GM23248 (cell line): ENCODE measurements around the gene MLST8. TPM values are rescaled to one million over a fixed set of nuclear protein-coding genes. Genes with fewer than 3 reads are reported as not detected.

ENCODE experiments used
- DNase-seq: peaks from one replicate; pipeline ENCODE4 v3.0.0-alpha.2; 2015
- H2AFZ ChIP-seq: fragments of 200-600 bp; sonication (generic); 2 replicates; pipeline ENCODE4 v1.6.1; 2016; ENCODE audit warnings: antibody characterized with exemption
- H3F3A ChIP-seq: fragments of 200-600 bp; sonication (generic); 2 replicates; pipeline ENCODE4 v1.6.1; 2016; ENCODE audit warnings: mild to moderate bottlenecking, antibody characterized with exemption, mixed run types; ENCODE audit not compliant: insufficient read depth
- H3K27ac ChIP-seq: fragments of 200-600 bp; sonication (generic); 2 replicates; pipeline ENCODE4 v1.5.1; 2016; ENCODE audit warnings: mild to moderate bottlenecking
- H3K27me3 ChIP-seq: fragments of 200-600 bp; sonication (generic); replicated peaks from 2 replicates; pipeline ENCODE4 v1.6.1; 2016; ENCODE audit warnings: mild to moderate bottlenecking; ENCODE audit not compliant: insufficient read depth
- H3K36me3 ChIP-seq: fragments of 200-600 bp; sonication (generic); 2 replicates; pipeline ENCODE4 v1.6.1; 2016; ENCODE audit warnings: low read depth, mild to moderate bottlenecking
- H3K4me1 ChIP-seq: fragments of 200-600 bp; sonication (generic); 2 replicates; pipeline ENCODE4 v1.6.1; 2016; ENCODE audit warnings: mild to moderate bottlenecking; ENCODE audit not compliant: insufficient read depth
- H3K4me2 ChIP-seq: fragments of 200-600 bp; sonication (generic); one replicate; pipeline ENCODE4 v1.6.1; 2016; ENCODE audit warnings: mild to moderate bottlenecking; ENCODE audit not compliant: unreplicated experiment
- H3K4me3 ChIP-seq: fragments of 200-600 bp; sonication (generic); 2 replicates; pipeline ENCODE4 v1.5.1; 2016; ENCODE audit warnings: mild to moderate bottlenecking
- H3K79me2 ChIP-seq: fragments of 200-600 bp; sonication (generic); 2 replicates; pipeline ENCODE4 v1.6.1; 2016; ENCODE audit warnings: mild to moderate bottlenecking; ENCODE audit not compliant: insufficient read depth
- H3K9ac ChIP-seq: fragments of 200-600 bp; sonication (generic); 2 replicates; pipeline ENCODE4 v1.6.1; 2016; ENCODE audit warnings: mild to moderate bottlenecking
- H3K9me2 ChIP-seq: fragments of 200-600 bp; sonication (generic); 2 replicates; pipeline ENCODE4 v1.6.1; 2016; ENCODE audit warnings: mixed run types, mild to moderate bottlenecking, moderate library complexity; ENCODE audit not compliant: insufficient read depth
- H3K9me3 ChIP-seq: fragments of 200-600 bp; sonication (generic); one replicate; pipeline ENCODE4 v1.6.1; 2017; ENCODE audit warnings: low read depth
- H4K20me1 ChIP-seq: fragments of 200-600 bp; sonication (generic); 2 replicates; pipeline ENCODE4 v1.6.0; 2016; ENCODE audit not compliant: insufficient read depth
- EZH2 ChIP-seq: fragments of 200-600 bp; sonication (generic); IDR thresholded peaks from 2 replicates; pipeline ENCODE4 v1.6.1; 2018; ENCODE audit warnings: antibody characterized with exemption, mild to moderate bottlenecking; ENCODE audit not compliant: insufficient read depth, poor library complexity, severe bottlenecking
- EZH2phosphoT487 ChIP-seq: fragments of 200-600 bp; sonication (generic); IDR thresholded peaks from 2 replicates; pipeline ENCODE4 v1.6.1; 2018; ENCODE audit warnings: antibody characterized with exemption, moderate library complexity, mild to moderate bottlenecking, low read depth; ENCODE audit not compliant: insufficient read depth
- WGBS, 2 experiments: methylation state at CpG; one replicate each; pipeline ENCODE4 v1.1.6; 2015 to 2017; ENCODE audit warnings: low lambda C conversion rate in 2 of 2, low coverage in 1 of 2; ENCODE audit errors: missing lambda C conversion rate in 2 of 2; 5-methylcytosine and 5-hydroxymethylcytosine counted together
- in situ Hi-C: fragments of 300-500 bp; cut with MboI; formaldehyde crosslinking; loops from 2 replicates; pipeline ENCODE4 v1.15.0; 2020
- polyA plus RNA-seq: library from polyadenylated mRNA; unstranded; fragments of >200 nt; fragmentation: Nextera tagmentation; extraction: Ambion mirVana; gene quantifications from 2 replicates; pipeline ENCODE4 v1.2.1, GENCODE V29; 2016
- total RNA-seq: library from RNA; depleted of rRNA; stranded (reverse); fragments of >200 nt; shearing (Covaris generic); gene quantifications from 2 replicates; pipeline ENCODE4 v1.2.3, GENCODE V29; 2014

MLST8 gene
- total and polyA plus RNA-seq, 2 experiments from 2014 or later, result 46.5 to 62.9 TPM

DNA sequence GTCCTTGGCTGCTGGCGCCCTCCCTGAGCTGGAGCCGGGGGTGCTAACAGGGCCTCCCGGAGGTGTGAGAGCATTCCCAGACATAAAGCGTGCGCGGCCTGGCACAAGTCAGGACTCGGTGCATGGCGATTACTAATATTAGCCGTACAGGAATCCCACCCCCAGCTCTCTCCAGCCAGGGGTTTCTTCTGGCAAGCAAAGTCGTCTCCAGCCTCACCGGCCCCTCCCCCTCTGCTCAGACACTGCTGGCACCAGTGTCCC, 13.9 kb upstream of the MLST8 start:
- Histone ChIP-seq H3K9me3 (no peaks in the 10 kb centered on the region), H3K79me2 (no peaks in the 10 kb centered on the region), H2AFZ (no peak overlapping the region), H3K36me3 (no peaks in the 10 kb centered on the region), H3K27me3 (peaks cover 16% of the 10 kb centered on the region), H3K27ac (no peak overlapping the region), H3K4me1 (no peaks in the 10 kb centered on the region), H3K4me3 (no peak overlapping the region), H4K20me1 (no peaks in the 10 kb centered on the region), H3K4me2 (no peak overlapping the region), H3K9ac (no peak overlapping the region), H3F3A (no peaks in the 10 kb centered on the region), H3K9me2 (no peaks in the 10 kb centered on the region)
- in situ Hi-C loops, result no loop called here
- TF ChIP-seq EZH2phosphoT487 (no peak), EZH2 (no peak)
- 86 to 87% methylated on average over 11 of the region's 11 CpGs for WGBS, 2 experiments
- no peak for DNase-seq

DNA sequence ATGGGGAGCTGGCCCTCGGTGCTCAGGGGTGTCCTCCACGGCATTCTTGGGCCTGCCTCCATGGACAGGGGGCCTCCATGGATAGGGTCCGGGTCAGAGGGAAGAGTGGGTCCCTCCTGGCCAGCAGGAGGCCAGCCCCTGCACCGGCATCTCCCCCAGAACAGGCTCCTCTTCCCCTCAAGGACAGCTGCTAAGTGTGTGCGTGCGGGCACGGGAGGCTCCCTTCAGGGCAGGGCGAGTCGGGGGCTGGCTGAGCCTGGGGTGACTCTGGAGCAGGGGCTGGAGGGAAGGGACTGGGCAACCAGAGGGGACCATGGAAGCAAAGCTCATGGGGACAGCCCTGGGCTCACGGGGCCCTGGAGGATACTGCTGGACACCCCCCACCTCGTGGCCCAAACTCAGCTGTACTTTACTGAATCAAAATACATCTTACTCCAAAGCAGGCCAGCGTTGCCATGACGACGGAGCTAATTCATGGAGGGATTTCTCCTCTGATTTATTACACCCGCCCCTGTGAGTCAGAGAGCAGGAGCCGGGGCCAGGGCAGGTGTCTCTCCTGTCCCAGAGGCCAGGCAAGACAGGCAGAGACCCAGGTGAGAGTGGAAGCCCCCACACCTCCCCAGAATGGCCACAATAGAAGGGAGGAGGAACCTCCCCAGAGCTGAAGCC, 11.0 kb upstream of the MLST8 start:
- H3K9me3 ChIP-seq, result no peaks in the 10 kb centered on the region
- no peak overlapping the region for H3K27ac ChIP-seq
- no peaks in the 10 kb centered on the region for H4K20me1 ChIP-seq
- WGBS, 2 experiments, result 54 to 64% methylated on average over 14 to 15 of the region's 16 CpGs
- H3K4me1 ChIP-seq, result no peaks in the 10 kb centered on the region
- H3K9me2 ChIP-seq, result no peaks in the 10 kb centered on the region
- H3K27me3 ChIP-seq, result peaks cover 29% of the 10 kb centered on the region
- TF ChIP-seq EZH2phosphoT487 (no peak), EZH2 (peak; percentile 30)
- no peaks in the 10 kb centered on the region for H3K79me2 ChIP-seq
- H3F3A ChIP-seq, result no peaks in the 10 kb centered on the region
- H2AFZ ChIP-seq, result no peak overlapping the region
- no peak overlapping the region for H3K4me3 ChIP-seq
- H3K9ac ChIP-seq, result no peak overlapping the region
- peak; percentile 65 for DNase-seq
- no peak overlapping the region for H3K4me2 ChIP-seq
- in situ Hi-C loops, result no loop called here
- no peaks in the 10 kb centered on the region for H3K36me3 ChIP-seq

DNA sequence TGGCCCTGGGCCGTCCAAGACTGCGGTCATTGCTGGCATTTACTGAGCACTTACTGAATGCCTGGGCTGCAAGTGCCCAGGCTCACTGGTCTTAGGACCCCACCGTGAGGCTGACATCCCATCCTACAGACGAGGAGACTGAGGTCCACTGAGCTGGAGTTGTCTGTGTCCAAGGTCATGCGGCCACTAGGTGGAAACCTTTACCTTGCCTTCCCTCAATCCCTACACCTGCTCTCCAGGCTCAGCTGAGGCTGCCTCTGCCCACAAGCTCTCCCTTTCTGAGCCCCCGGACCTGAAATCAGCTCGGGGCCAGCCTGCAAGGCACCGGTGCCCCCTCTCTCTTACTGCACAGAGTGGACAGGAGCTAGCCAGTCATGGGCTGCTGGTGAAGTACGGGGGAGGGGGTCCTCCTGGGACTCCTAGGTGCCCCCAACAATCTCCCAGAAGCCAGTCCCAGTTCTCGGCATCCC, 10.4 kb upstream of the MLST8 start:
- 10 to 13% methylated on average over 10 of the region's 10 CpGs for WGBS, 2 experiments
- no peak overlapping the region for H3K9ac ChIP-seq
- peak; percentile 51 for DNase-seq
- H3K4me1 ChIP-seq, result no peaks in the 10 kb centered on the region
- no peak overlapping the region for H3K4me2 ChIP-seq
- H3F3A ChIP-seq, result no peaks in the 10 kb centered on the region
- no peaks in the 10 kb centered on the region for H3K9me2 ChIP-seq
- H3K79me2 ChIP-seq, result no peaks in the 10 kb centered on the region
- H3K27me3 ChIP-seq, result peaks cover 29% of the 10 kb centered on the region
- in situ Hi-C loops, result no loop called here
- no peak overlapping the region for H2AFZ ChIP-seq
- no peak overlapping the region for H3K4me3 ChIP-seq
- H4K20me1 ChIP-seq, result no peaks in the 10 kb centered on the region
- H3K27ac ChIP-seq, result no peak overlapping the region
- H3K9me3 ChIP-seq, result no peaks in the 10 kb centered on the region
- no peak for TF ChIP-seq EZH2phosphoT487
- TF ChIP-seq EZH2, result peak; percentile 8
- H3K36me3 ChIP-seq, result no peaks in the 10 kb centered on the region

DNA sequence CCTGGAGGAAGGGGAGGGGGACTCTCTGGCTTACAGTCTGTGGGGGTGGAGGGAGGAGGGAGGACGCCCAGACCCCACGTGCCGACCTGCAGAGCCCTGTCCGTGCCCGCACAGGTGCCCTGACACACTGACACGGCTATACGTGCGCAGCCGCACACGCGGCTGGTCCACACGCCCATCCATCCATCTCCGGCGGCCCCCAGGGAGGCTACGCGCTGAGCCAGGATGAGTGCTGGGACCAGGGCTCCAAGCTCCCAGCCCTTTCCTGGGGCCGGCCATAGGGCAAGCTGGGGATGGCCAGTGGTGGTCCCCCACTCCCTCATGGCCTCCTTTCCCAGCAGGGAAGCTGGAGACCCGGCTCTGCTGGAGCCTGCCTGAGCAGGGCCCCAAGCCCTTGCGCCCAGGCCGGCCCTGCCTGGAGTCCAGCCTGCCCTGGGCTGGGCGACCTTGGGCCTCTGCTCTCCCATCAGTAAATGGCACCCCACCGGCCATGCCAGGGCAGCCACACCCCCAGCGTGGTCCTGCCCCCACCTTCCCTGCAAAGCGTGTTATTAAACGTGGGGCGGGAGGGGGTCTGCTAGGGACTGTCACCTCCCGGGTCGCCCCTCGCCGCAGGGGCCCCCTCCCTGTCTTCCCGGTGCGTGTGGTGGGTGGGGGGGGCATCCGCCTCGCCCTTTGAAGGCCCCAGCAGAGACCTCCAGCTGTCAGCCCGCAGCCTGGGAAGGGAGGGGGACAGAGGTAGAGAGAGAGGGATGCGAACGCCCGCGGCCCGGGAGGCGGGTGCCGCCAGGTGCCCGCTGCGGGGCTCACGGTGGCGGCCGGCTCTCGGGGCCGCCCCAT, 9.7 kb upstream of the MLST8 start:
- in situ Hi-C loops, result no loop called here

More for the DNA sequence above, 9.7 kb upstream of the MLST8 start:
- H3K9me3 ChIP-seq, result no peaks in the 10 kb centered on the region
- WGBS, 2 experiments, result 2 to 3% methylated on average over 17 to 38 of the region's 49 CpGs
- H3K9ac ChIP-seq, result no peak overlapping the region
- H3K4me2 ChIP-seq, result no peak overlapping the region
- H3K27ac ChIP-seq, result no peak overlapping the region
- no peaks in the 10 kb centered on the region for H3K4me1 ChIP-seq
- H3K27me3 ChIP-seq, result peaks cover 29% of the 10 kb centered on the region
- H2AFZ ChIP-seq, result no peak overlapping the region
- H3F3A ChIP-seq, result no peaks in the 10 kb centered on the region
- H4K20me1 ChIP-seq, result no peaks in the 10 kb centered on the region
- no peak for DNase-seq
- H3K9me2 ChIP-seq, result no peaks in the 10 kb centered on the region
- no peaks in the 10 kb centered on the region for H3K79me2 ChIP-seq
- no peaks in the 10 kb centered on the region for H3K36me3 ChIP-seq
- H3K4me3 ChIP-seq, result 0 out of 2 replicates have a peak overlapping the region, but pooled peaks have one; percentile 40
- TF ChIP-seq EZH2phosphoT487, result 0 out of 2 replicates have a peak, but pooled peaks have one; percentile 33
- peak; percentile 70 for TF ChIP-seq EZH2
